Measurements from ENCODE around the gene YKT6.

The YKT6 gene

GRCh38 chr7:44231088-44231487 lies 30.3 kb downstream of the YKT6 start:
- DNase-seq (ENCODE audit: low read depth in 4 of 4, low spot score in 1 of 4) = no peak

DNA sequence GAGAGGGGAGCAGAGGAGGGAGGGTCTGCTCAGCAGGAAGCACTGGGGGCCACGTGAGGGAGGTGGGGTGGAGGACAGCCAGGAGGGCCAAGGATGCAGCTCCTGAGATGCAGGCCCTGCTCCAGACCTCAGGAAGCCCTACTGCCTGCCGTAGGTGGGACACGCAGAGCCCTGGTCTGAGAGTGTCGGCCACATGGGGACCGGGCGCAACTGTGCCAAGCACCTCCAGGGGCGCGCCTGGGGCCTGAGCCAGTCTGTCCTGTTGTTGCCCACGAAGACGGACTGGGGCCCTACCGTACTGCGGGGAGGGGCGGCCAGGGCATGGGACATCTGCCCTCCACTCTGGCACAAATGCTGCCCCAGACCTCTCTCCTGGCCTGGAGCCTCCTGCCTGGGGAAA lies 31.6 kb downstream of the YKT6 start:
- no peak for DNase-seq (ENCODE audit: low read depth in 4 of 4, low spot score in 1 of 4)

DNA sequence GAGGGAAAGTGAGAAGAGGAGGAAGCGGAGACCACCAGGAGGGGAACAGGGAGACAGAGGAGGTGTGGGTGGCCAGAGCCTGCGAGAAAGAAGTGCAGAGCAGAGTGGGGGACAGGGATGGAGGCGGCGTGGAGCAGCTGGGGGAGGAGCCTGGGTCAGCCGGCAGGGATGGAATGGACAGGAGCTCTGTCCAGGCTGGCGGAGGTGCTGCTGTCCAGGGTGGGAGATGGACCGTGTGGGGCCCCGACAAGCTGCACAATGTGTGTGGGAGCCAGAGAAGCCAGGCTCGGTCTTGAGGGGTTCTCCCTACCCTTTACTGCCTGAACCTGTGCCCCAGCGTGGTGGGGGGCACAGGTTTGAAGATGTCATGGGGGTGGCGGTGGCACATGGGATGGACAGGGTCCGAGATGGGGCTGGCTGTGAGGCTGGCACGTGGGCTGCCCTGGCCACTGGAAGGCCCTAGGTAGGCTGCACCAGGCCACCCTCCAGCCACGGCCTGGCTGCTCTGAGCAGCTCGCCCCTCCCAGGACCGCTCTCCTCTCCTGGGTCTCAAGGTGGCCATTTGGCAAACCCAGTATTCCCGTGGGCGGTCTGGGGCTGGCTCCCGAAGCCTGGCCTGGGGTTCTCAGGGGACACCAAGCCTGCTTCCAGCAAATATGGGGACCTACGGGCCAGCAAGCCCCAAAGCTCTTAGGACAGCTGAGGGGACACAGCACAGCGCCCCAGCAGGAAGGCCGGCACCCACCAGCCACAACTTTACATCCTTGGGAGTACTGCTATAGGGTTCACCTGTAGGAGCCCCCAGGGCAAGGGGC lies 32.3 kb downstream of the YKT6 start:
- no peak for DNase-seq (ENCODE audit: low read depth in 4 of 4, low spot score in 1 of 4)

DNA sequence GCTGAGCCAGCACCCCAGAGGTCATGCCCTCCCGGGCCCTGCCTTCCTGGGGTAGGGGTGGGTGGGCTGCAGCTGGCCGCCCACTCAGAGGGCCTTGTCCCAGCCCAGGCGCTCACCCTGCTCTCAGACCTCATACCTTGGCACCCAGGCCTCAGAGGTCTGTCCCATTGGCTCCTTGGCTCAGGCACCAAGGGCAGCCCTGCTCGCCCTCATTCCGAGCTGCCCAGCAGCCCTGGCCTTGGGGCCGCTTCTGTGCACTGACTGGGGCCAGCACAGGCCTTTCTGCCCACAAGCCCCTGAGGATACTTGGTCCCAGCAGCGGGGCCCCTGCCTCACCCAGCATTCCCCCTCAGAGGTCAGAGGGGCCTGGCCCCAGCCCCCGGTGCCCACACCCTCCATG lies 34.3 kb downstream of the YKT6 start:
- no peak for DNase-seq (ENCODE audit: low read depth in 4 of 4, low spot score in 1 of 4)

GRCh38 chr7:44235582-44236332 lies 35.0 kb downstream of the YKT6 start:
- DNase-seq (ENCODE audit: low read depth in 4 of 4, low spot score in 1 of 4) = no peak

DNA sequence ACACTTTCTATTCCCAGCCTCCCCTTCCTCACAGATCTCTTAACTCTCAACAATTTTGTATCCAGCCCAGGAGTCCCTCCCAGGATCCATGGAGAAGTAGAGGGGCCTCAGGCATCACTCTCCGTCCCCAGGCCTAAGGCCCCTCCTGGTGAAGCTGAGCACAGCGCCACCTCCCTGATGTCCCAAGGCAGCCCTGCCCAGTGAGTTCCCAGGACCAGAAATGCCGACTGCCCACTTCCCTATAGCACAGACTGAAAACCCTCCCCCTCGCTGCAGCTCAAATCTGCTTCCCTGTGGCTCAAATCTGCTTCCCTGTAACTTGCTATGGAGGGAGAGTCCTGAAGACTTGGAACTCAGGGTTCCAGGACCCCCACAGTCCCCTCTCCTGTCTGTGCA lies 35.6 kb downstream of the YKT6 start:
- DNase-seq (ENCODE audit: low read depth in 4 of 4, low spot score in 1 of 4) = no peak

DNA sequence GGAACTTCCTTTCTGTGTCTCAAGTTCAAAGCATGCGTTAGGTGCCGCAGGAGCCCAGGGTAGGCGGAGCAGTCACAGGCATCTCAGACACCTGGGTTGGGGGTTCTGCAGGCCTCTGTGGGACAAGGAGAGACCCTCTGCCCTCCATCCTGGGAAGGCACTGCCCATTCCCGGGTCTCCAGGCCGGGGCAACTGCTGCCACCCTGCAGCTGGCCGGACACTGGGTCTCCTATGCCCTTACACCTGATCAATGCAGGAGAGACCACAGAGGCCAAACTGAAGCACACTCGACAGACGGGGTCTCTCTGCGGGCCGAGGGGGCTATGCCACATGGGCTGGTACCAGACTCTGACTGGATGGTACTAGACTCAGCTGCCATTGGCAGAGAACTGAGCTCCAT lies 36.9 kb downstream of the YKT6 start:
- no peak for DNase-seq (ENCODE audit: low read depth in 4 of 4, low spot score in 1 of 4)

- DNase-seq (ENCODE audit: low read depth in 4 of 4, low spot score in 1 of 4) = no peak
These were observed 37.4 kb downstream of the YKT6 start for GRCh38 chr7:44238116-44238695.

- DNase-seq (ENCODE audit: low read depth in 4 of 4, low spot score in 1 of 4) = no peak
These were observed 38.6 kb downstream of the YKT6 start for GRCh38 chr7:44239361-44239760.

- no peak for DNase-seq (ENCODE audit: low read depth in 4 of 4, low spot score in 1 of 4)
These were observed 39.6 kb downstream of the YKT6 start for GRCh38 chr7:44240376-44240775.

DNA sequence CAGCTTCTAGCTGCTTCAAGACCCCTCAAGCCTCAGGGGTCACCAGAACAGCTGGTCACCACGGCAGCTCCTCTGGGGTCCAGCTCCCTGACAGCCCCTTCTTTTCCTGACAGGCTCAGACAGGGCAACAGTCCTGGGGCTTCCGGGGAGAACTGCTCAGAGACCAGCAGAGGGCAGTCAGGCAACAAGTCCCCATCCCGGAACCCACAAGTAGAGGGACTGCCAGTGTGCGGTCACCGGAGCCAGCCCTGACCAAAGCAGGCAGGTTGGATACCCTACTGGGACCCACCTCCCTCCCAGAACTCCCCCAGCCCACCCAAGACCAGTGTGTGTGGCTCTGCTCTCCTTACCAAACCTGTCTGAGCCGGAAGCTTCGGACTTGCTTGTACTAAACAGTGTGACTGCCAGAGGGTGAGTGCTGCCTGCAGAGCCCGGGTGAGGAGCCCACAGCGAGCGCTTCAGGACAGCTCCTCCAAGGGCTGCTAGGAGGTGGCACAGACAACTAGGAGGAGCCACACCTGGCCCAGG lies 40.3 kb downstream of the YKT6 start:
- DNase-seq (ENCODE audit: low read depth in 4 of 4, low spot score in 1 of 4) = peak in 3 of 4 experiments; percentile 36 to 43 (median 42)

DNA sequence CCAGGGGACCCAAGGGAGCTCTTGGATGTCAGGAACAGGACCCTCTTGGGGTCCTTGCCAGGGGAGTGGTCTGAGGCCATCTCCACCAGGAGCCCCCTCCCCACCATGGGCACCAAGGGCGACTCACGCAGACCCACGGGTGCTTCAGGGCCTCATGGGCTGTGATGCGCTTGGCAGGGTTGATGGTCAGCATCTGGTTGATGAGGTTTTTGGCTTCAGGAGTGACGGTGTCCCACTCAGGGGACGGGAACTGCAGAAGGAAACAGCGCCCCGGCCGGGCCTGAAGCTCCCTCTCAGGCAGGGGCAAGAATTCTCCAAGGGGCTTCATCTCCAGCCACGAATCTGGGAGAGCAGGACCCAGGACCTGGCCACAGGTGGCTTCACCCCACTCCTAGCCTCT lies 41.3 kb downstream of the YKT6 start:
- no peak for DNase-seq (ENCODE audit: low read depth in 4 of 4, low spot score in 1 of 4)

DNA sequence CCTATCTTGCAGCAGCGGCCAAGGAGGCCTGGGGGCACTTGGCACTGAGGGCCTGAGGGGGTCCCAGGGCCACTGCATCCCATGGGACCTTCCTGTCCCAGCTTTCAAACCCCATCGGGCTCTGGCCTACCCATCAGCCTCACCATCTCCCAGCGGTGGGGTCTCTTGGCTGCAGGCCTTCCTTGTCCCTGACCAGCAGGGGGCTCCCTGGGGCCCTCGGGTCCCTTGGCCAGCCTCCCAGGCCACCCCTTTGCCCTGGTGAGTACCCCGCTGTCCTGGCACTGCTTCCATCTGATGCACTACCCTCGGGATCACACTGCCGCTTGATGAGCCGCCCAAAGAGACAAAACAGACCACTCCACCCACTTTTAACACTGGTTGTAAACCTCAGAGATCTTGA lies 43.5 kb downstream of the YKT6 start:
- DNase-seq (ENCODE audit: low read depth in 4 of 4, low spot score in 1 of 4) = peak in 2 of 4 experiments; percentile 14 to 28

DNA sequence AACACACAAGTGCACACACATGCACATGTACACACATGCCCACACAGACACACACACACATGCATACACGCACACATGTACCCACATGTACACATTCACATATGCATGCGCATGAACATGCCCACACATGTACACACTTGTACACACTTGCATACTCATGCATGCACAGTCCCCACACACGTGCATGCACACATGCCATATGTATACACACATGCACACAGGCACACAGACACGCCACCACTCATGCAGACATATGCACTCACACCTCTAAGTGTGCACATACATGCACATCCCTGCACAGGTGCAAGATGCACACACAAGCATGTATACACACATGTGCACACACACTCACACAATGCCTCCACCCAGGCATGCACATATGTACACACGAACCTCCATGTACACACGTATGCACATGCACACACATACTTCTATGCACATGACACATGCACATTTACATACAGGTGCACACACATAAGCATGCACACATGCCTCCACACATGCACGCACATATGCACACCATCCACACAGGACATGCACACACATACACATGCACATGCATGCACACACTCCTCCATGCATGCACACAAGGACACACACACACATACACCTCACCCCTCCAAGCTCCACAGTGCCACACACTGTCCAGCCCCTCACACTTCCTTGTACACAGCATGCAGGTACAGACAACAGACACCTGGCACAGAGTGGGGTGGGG lies 45.8 kb downstream of the YKT6 start:
- no peak for DNase-seq (ENCODE audit: low read depth in 4 of 4, low spot score in 1 of 4)

GRCh38 chr7:44247868-44248651 lies 47.3 kb downstream of the YKT6 start:
- DNase-seq (ENCODE audit: low read depth in 4 of 4, low spot score in 1 of 4) = no peak

DNA sequence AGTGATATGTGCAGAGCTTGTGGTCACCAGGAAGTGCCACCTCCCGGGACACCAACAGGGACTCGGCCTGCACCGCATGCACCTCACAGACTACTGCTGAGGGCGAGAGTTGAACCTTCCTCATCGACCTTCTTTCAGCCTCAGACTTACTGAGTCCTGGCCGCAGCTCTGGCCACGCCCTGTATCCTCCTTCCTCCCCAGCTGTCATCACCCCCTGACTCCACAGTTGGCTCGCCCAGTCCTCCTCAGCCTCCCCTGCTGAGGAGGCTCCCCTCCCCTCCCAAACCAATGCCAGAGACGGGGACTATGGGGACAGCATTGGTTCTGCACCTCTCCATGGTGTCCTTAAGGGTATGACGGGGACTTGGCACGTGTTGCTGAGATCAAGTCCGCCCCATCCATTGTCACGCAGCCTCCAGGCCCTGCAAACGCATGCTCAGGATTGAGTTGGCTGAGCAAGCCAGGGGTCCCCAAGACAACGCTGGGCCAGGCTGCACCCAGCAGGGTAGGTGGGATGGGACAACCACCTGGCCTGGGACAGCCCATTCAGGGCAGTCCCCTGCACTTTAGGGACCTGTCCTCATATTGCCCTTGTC lies 49.0 kb downstream of the YKT6 start:
- no peak for DNase-seq (ENCODE audit: low read depth in 4 of 4, low spot score in 1 of 4)

DNA sequence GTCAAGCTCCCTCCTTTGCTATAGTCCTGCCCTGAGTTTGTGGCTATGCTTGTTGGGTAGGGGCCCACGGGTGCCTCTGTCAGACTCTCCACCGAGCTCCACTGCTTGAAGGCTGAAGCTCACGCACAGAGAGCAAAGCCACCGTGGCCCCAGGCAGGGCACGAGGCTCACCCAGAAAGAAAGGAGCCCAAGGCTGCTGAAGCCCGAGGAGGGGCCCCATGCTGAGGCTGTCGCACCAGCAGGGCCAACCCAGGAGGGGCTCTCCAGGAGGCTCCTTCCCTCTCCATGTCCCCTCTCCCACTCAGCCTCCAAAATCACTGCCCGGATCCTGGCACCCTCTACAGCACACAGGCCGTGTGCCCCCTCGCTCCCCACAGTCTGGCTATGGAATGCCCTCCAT lies 50.5 kb downstream of the YKT6 start:
- no peak for DNase-seq (ENCODE audit: low read depth in 4 of 4, low spot score in 1 of 4)

DNA sequence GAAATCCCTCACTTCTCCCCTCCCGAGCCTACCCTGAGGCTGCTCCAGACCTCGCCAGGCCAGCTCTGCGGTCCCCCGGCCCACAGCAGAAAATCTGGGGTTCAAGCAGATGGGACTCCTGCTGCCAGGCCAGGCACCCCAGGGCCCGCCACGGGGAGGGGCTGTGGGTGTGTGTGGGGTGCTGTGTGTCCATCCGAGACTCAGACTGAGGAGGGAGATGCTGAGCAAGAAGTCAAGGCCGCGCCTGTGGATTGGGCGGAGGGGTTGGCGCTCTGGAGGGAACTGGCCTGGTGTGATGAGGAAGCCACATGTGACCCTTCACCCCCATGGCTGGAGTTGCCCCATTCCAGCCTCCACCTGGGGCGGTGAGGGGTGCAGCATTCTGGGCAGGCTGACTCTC lies 51.1 kb downstream of the YKT6 start:
- DNase-seq (ENCODE audit: low read depth in 4 of 4, low spot score in 1 of 4) = no peak

DNA sequence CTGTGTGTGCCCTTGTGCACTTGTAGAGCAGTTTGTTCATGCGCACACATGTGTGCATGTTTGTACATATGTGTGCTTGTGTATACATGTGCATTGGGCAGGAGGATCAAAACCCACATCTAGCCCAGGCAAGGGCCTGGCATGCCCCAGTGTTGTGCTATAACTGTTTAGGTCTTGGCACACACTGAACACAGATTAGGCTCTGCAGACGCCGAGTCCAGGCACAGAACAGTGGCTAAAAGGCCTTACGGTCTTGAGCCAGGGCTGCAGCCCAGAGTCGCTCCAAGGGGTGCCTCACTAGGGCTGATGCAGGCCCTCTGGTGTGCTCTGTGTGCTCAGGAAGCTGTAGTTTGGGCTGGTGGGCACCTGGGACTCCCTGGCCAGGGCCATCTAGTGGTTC lies 55.7 kb downstream of the YKT6 start:
- no peak for DNase-seq (ENCODE audit: low read depth in 4 of 4, low spot score in 1 of 4)

DNA sequence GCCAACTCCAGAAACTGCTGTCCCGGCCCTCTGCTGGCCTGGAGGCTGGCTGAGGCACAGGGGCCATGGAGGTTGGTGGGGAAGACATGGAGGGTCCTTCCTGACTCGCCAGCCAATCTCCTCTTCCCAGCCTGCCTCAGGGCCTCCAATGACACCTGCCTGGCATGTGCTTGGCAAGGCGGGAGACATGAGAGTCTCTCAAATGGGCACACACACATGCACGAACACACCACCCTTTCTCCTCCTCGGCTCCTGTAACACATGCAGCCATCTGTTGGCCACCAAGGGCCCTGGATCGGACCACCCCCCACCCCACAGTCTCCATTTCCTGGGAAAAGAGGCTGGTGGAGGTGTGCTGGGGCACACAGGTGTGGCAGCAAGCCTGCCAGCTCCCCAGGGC lies 56.4 kb downstream of the YKT6 start:
- no peak for DNase-seq (ENCODE audit: low read depth in 4 of 4, low spot score in 1 of 4)
